ENCODE measurements around the gene SPPL2C.

Gene SPPL2C

GRCh38 chr17:45841883-45842525 is 2.7 kb upstream of the SPPL2C start:
- Mint-ChIP-seq H3K27ac (no peak overlapping the region), H3K36me3 (no peaks in the 10 kb centered on the region), H3K4me1 (no peaks in the 10 kb centered on the region), H3K9me3 (no peaks in the 10 kb centered on the region), H3K27me3 (no peaks in the 10 kb centered on the region), H3K4me3 (no peak overlapping the region)

DNA sequence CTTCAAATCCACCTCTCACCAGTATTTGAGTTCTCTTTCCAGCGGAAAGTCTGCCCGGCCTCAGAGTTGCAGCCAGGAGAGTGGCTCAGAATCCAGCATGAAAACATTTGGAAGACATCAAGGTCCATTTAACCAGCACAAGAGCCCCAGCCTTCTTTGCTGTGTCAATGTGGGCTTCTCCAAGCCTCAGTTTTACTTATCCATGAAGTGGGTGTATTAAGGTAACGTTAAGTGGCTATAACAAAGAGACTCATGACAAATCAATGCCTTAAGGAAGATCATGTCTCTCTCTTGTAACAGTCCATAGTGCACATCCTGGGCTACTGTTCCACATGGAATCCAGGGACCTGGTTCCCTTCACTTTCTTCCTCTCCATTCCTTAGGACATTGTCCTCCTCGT is 959 bp upstream of the SPPL2C start:
- H3K4me1 Mint-ChIP-seq: no peaks in the 10 kb centered on the region
- no peaks in the 10 kb centered on the region for H3K27me3 Mint-ChIP-seq
- no peaks in the 10 kb centered on the region for H3K9me3 Mint-ChIP-seq
- no peak overlapping the region for H3K27ac Mint-ChIP-seq
- no peak overlapping the region for H3K4me3 Mint-ChIP-seq
- no peaks in the 10 kb centered on the region for H3K36me3 Mint-ChIP-seq

- H3K4me3 Mint-ChIP-seq: no peak overlapping the region
- no peaks in the 10 kb centered on the region for H3K36me3 Mint-ChIP-seq
- no peaks in the 10 kb centered on the region for H3K27me3 Mint-ChIP-seq
- H3K4me1 Mint-ChIP-seq: no peaks in the 10 kb centered on the region
- H3K27ac Mint-ChIP-seq: no peak overlapping the region
- no peaks in the 10 kb centered on the region for H3K9me3 Mint-ChIP-seq
Observed at GRCh38 chr17:45845376-45846185, 900 bp downstream of the SPPL2C start.

DNA sequence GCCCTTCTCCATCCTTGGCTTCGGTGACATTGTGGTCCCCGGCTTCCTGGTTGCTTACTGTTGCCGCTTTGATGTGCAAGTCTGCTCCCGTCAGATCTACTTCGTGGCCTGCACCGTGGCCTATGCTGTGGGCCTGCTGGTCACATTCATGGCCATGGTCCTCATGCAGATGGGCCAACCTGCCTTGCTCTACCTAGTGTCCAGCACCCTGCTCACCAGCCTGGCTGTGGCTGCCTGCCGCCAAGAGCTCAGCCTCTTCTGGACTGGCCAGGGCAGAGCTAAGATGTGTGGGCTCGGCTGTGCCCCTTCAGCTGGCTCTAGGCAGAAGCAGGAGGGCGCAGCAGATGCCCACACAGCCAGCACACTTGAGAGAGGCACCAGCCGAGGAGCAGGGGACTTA is 1.5 kb downstream of the SPPL2C start:
- Mint-ChIP-seq H3K36me3 (no peaks in the 10 kb centered on the region), H3K4me3 (no peak overlapping the region), H3K4me1 (no peaks in the 10 kb centered on the region), H3K9me3 (no peaks in the 10 kb centered on the region), H3K27me3 (no peaks in the 10 kb centered on the region), H3K27ac (no peak overlapping the region)

GRCh38 chr17:45846646-45847045 is 2.0 kb downstream of the SPPL2C start:
- H3K27ac Mint-ChIP-seq: no peak overlapping the region
- H3K4me3 Mint-ChIP-seq: no peak overlapping the region
- H3K36me3 Mint-ChIP-seq: no peaks in the 10 kb centered on the region
- H3K27me3 Mint-ChIP-seq: no peaks in the 10 kb centered on the region
- H3K4me1 Mint-ChIP-seq: no peaks in the 10 kb centered on the region
- no peaks in the 10 kb centered on the region for H3K9me3 Mint-ChIP-seq

DNA sequence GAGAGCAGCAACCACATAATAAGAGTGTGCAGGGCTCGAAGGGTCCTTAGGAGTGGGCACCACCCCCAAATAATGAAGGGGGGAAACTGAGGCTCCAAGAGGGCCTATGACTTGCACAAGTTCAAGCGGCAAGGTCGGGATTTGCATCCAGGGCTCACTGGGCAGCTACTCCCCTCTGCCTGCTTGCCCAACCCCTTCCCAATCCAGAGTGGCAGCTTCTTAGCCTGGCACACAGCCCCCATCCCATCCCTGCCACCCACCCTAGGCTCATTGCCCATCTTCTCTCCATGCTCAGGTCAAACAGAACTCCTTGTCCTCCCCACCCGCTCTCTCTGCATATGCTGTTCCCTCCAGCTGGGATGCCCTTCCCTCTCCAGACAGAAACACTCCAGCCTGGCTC is 2.4 kb downstream of the SPPL2C start:
- H3K9me3 Mint-ChIP-seq: no peaks in the 10 kb centered on the region
- no peak overlapping the region for H3K4me3 Mint-ChIP-seq
- no peaks in the 10 kb centered on the region for H3K4me1 Mint-ChIP-seq
- H3K36me3 Mint-ChIP-seq: no peaks in the 10 kb centered on the region
- no peak overlapping the region for H3K27ac Mint-ChIP-seq
- H3K27me3 Mint-ChIP-seq: no peaks in the 10 kb centered on the region

- H3K9me3 Mint-ChIP-seq: no peaks in the 10 kb centered on the region
- H3K4me1 Mint-ChIP-seq: peaks cover 4% of the 10 kb centered on the region
- peaks cover 1% of the 10 kb centered on the region for H3K27me3 Mint-ChIP-seq
- no peaks in the 10 kb centered on the region for H3K36me3 Mint-ChIP-seq
- no peak overlapping the region for H3K4me3 Mint-ChIP-seq
- no peak overlapping the region for H3K27ac Mint-ChIP-seq
Observed at GRCh38 chr17:45847747-45848146, 3.1 kb downstream of the SPPL2C start.

GRCh38 chr17:45848405-45848804 is 3.7 kb downstream of the SPPL2C start:
- no peaks in the 10 kb centered on the region for H3K36me3 Mint-ChIP-seq
- H3K4me3 Mint-ChIP-seq: no peak overlapping the region
- peaks cover 4% of the 10 kb centered on the region for H3K4me1 Mint-ChIP-seq
- no peaks in the 10 kb centered on the region for H3K9me3 Mint-ChIP-seq
- H3K27me3 Mint-ChIP-seq: peaks cover 4% of the 10 kb centered on the region
- H3K27ac Mint-ChIP-seq: no peak overlapping the region

GRCh38 chr17:45848868-45849535 is 4.3 kb downstream of the SPPL2C start:
- H3K27ac Mint-ChIP-seq: no peak overlapping the region
- peaks cover 4% of the 10 kb centered on the region for H3K27me3 Mint-ChIP-seq
- H3K4me3 Mint-ChIP-seq: no peak overlapping the region
- H3K4me1 Mint-ChIP-seq: peaks cover 4% of the 10 kb centered on the region
- H3K36me3 Mint-ChIP-seq: no peaks in the 10 kb centered on the region
- no peaks in the 10 kb centered on the region for H3K9me3 Mint-ChIP-seq

- Mint-ChIP-seq H3K9me3 (no peaks in the 10 kb centered on the region), H3K4me1 (peaks cover 4% of the 10 kb centered on the region), H3K36me3 (peaks cover 1% of the 10 kb centered on the region), H3K27ac (no peak overlapping the region), H3K4me3 (no peak overlapping the region), H3K27me3 (peaks cover 4% of the 10 kb centered on the region)
Observed at GRCh38 chr17:45849536-45849990, 4.9 kb downstream of the SPPL2C start.

DNA sequence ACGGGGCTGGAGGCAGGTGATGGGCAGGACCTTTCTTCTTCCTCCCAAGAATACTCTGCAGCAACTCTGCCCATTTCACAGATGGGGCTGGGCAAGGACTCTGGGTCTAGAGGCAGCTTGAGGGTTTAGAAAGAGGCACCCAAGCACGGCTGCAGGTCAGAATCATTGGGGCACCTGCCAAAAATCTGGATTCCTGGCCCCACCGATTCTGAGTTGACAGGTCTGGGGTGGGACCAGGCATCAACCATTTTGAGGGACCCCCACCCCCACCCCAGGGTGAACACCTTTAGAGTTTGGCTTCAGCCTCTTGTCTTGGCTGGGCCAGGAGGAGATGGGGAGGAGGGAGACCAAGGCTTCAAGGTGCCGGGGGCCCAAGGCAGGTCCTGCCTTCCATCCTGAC is 5.3 kb downstream of the SPPL2C start:
- Mint-ChIP-seq H3K27me3 (peaks cover 4% of the 10 kb centered on the region), H3K9me3 (no peaks in the 10 kb centered on the region), H3K4me1 (peaks cover 4% of the 10 kb centered on the region), H3K27ac (no peak overlapping the region), H3K36me3 (peaks cover 1% of the 10 kb centered on the region), H3K4me3 (no peak overlapping the region)

DNA sequence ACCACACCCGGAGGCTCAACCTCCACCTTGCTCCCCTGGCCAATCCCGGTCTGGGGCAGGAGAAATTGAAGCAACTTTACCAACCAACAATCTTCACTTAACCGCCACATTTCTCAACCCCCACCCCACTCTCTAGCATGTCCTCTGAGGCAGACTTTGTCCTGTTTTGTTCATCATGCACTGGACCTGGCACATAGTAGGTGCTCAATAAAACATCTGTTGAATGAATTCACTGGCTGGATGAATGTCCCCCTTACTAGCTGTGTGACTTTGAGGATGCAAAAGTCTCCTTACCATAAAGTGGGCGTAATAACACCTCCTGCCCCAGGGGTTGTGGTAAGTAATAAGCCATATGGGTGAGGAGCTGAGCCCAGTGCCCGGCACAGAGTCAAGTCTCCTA is 5.8 kb downstream of the SPPL2C start:
- Mint-ChIP-seq H3K4me1 (peaks cover 4% of the 10 kb centered on the region), H3K36me3 (peaks cover 1% of the 10 kb centered on the region), H3K27me3 (peaks cover 4% of the 10 kb centered on the region), H3K27ac (no peak overlapping the region), H3K4me3 (no peak overlapping the region), H3K9me3 (no peaks in the 10 kb centered on the region)

- H3K27me3 Mint-ChIP-seq: peaks cover 4% of the 10 kb centered on the region
- H3K27ac Mint-ChIP-seq: no peak overlapping the region
- H3K4me3 Mint-ChIP-seq: no peak overlapping the region
- H3K36me3 Mint-ChIP-seq: peaks cover 1% of the 10 kb centered on the region
- peaks cover 4% of the 10 kb centered on the region for H3K4me1 Mint-ChIP-seq
- no peaks in the 10 kb centered on the region for H3K9me3 Mint-ChIP-seq
Observed at GRCh38 chr17:45851022-45851421, 6.3 kb downstream of the SPPL2C start.

- H3K4me1 Mint-ChIP-seq: peaks cover 4% of the 10 kb centered on the region
- no peak overlapping the region for H3K4me3 Mint-ChIP-seq
- no peak overlapping the region for H3K27ac Mint-ChIP-seq
- H3K36me3 Mint-ChIP-seq: peaks cover 1% of the 10 kb centered on the region
- H3K27me3 Mint-ChIP-seq: peaks cover 4% of the 10 kb centered on the region
- no peaks in the 10 kb centered on the region for H3K9me3 Mint-ChIP-seq
Observed at GRCh38 chr17:45851464-45851863, 6.8 kb downstream of the SPPL2C start.

- no peak overlapping the region for H3K27ac Mint-ChIP-seq
- peaks cover 4% of the 10 kb centered on the region for H3K27me3 Mint-ChIP-seq
- peaks cover 1% of the 10 kb centered on the region for H3K36me3 Mint-ChIP-seq
- H3K4me1 Mint-ChIP-seq: peaks cover 4% of the 10 kb centered on the region
- no peaks in the 10 kb centered on the region for H3K9me3 Mint-ChIP-seq
- H3K4me3 Mint-ChIP-seq: no peak overlapping the region
Observed at GRCh38 chr17:45851873-45852272, 7.2 kb downstream of the SPPL2C start.

All from activated naive CD4-positive, alpha-beta T cell treated with anti-CD3 and anti-CD28 coated beads, Interleukin-2, amount 50 U/mL, for 24 hours (primary cell).